GM12878 (cell line): Measurements from ENCODE around the gene PLA2G5. TPM values are rescaled to one million over a fixed set of nuclear protein-coding genes. Genes with fewer than 3 reads are reported as not detected.

Source experiments
- ATAC-seq: fragments of 200-7000 bp; cut with Tn5 transposase; 3 replicates; pipeline ENCODE4 v1.9.1; 2020; ENCODE audit warnings: mild to moderate bottlenecking, moderate library complexity
- BruUV-seq: library from RNA; stranded (reverse); fragments of 400-500 nt; replicated peaks from 2 replicates; lab custom pipeline; 2021; lab: Mats Ljungman, UMichigan
- CTCF ChIA-PET: fragments of 300-600 bp; sonication (Branson Sonifier 250); formaldehyde crosslinking; extraction: SDS; loops from one replicate; lab custom pipeline; 2021; ENCODE audit warnings: inconsistent platforms; lab: Yijun Ruan, JAX
- POLR2A ChIA-PET: fragments of 350-600 bp; formaldehyde crosslinking; extraction: SDS; loops from one replicate; lab custom pipeline; 2021; ENCODE audit warnings: inconsistent platforms; lab: Charles Lee
- RAD21 ChIA-PET: fragments of 300-600 bp; sonication (Branson Sonifier 250); formaldehyde crosslinking; loops from one replicate; lab custom pipeline; 2023; ENCODE audit warnings: antibody characterized with exemption; ENCODE audit not compliant: unreplicated experiment; lab: Charles Lee
- SMC1A ChIA-PET: fragments of 300-600 bp; sonication (Branson Sonifier 250); formaldehyde crosslinking; loops from one replicate; lab custom pipeline; 2023; ENCODE audit not compliant: unreplicated experiment, uncharacterized antibody; lab: Charles Lee
- DNase-seq: peaks from one replicate; pipeline ENCODE4 v3.0.0-alpha.2; 2011; ENCODE audit warnings: low read depth, low spot score
- FAIRE-seq: peaks from 3 replicates; lab custom pipeline; 2011; peaks lifted over from hg19 to GRCh38; lab: Jason Lieb, UNC
- H2AFZ ChIP-seq: 2 replicates; pipeline ENCODE4 v1.6.0; 2011; ENCODE audit warnings: low read depth, low read length, control low read depth; ENCODE audit not compliant: control insufficient read depth
- H3K27ac ChIP-seq: 2 replicates; pipeline ENCODE4 v1.5.1; 2011; ENCODE audit warnings: control low read depth; ENCODE audit not compliant: control insufficient read depth, insufficient read depth
- H3K27me3 ChIP-seq, 2 experiments: replicated peaks in 1 of 2; 2 replicates each; pipeline versions ENCODE4 v1.6.0 to v1.6.1; 2011; ENCODE audit warnings: low read length in 1 of 2; ENCODE audit not compliant: control insufficient read depth in 2 of 2, insufficient read depth in 2 of 2
- H3K36me3 ChIP-seq, 2 experiments: 2 replicates each; pipeline ENCODE4 v1.5.1; 2011; ENCODE audit warnings: low read length in 1 of 2; ENCODE audit not compliant: control insufficient read depth in 2 of 2, insufficient read depth in 2 of 2
- H3K4me1 ChIP-seq: 2 replicates; pipeline ENCODE4 v1.6.1; 2011; ENCODE audit warnings: mild to moderate bottlenecking, low read length, moderate library complexity, mixed read lengths; ENCODE audit not compliant: control insufficient read depth, insufficient read depth
- H3K4me2 ChIP-seq: 2 replicates; pipeline ENCODE4 v1.6.0; 2011; ENCODE audit warnings: control low read depth; ENCODE audit not compliant: control insufficient read depth, insufficient read depth
- H3K4me3 ChIP-seq: fragments of 200-600 bp; sonication (generic); 2 replicates; pipeline ENCODE4 v1.5.1; 2016
- H3K79me2 ChIP-seq: 2 replicates; pipeline ENCODE4 v1.6.0; 2011; ENCODE audit warnings: low read length; ENCODE audit not compliant: control insufficient read depth, insufficient read depth
- H3K9ac ChIP-seq: 2 replicates; pipeline ENCODE4 v1.8.0; 2011; ENCODE audit warnings: low read length, control low read depth, mixed read lengths; ENCODE audit not compliant: control insufficient read depth, insufficient read depth
- H3K9me3 ChIP-seq: replicated peaks from 3 replicates; pipeline ENCODE4 v1.5.1; 2011; ENCODE audit warnings: mild to moderate bottlenecking, low read length; ENCODE audit not compliant: control insufficient read depth, insufficient read depth
- H4K20me1 ChIP-seq: 2 replicates; pipeline ENCODE4 v1.6.0; 2011; ENCODE audit not compliant: control insufficient read depth, insufficient read depth
- HDAC2 ChIP-seq: fragments of 200-600 bp; sonication (generic); IDR thresholded peaks from 2 replicates; pipeline ENCODE4 v1.6.1; 2017
- SP1 ChIP-seq: IDR thresholded peaks from one replicate; pipeline ENCODE4 v1.6.1; 2011; ENCODE audit warnings: low read depth, low read length
- WGBS: methylation state at CpG from one replicate; pipeline ENCODE4 v1.1.6; 2016; ENCODE audit warnings: low lambda C conversion rate; ENCODE audit not compliant: insufficient replicate concordance, insufficient coverage; ENCODE audit errors: missing lambda C conversion rate; 5-methylcytosine and 5-hydroxymethylcytosine counted together
- in situ Hi-C: fragments of 300-500 bp; cut with MboI; formaldehyde crosslinking; loops from 9 replicates; pipeline ENCODE4 v1.14.3; 2018; ENCODE audit warnings: mixed read lengths
- intact Hi-C: fragments of 100-400 bp; cut with micrococcal nuclease; formaldehyde crosslinking; loops from one replicate; pipeline ENCODE4 v1.14.2; 2022; ENCODE audit not compliant: unreplicated experiment
- polyA plus RNA-seq, 11 experiments: library from polyadenylated mRNA; depleted of rRNA in 4 of 11; unstranded in 6 of 11; stranded (reverse) in 5 of 11; fragments of >200 nt; fragmentation: Nextera tagmentation in 4 of 11; fragmentation: Illumina TruSeq in 1 of 11; extraction: Ambion mirVana in 4 of 11; extraction: Trizol in 1 of 11; gene quantifications; 1 replicate in 1 of 11; 2 replicates in 10 of 11; pipeline versions ENCODE4 v1.2.1 to v1.2.3, GENCODE V29; 2011 to 2016; ENCODE audit warnings: inconsistent platforms in 2 of 11, missing spikeins in 2 of 11, low read depth in 1 of 11
- total RNA-seq, 4 experiments: library from RNA; depleted of rRNA in 3 of 4; stranded (reverse); fragments of >200 nt in 3 of 4; fragmentation: Illumina TruSeq in 1 of 4; extraction: Trizol in 1 of 4; gene quantifications; 2 replicates each; pipeline versions ENCODE4 v1.2.1 to v1.2.3, GENCODE V29; 2013 to 2021
- TF ChIP-seq, protein P1 (sequence below): fragments of 450-650 bp; IDR thresholded peaks from 2 replicates; pipeline ENCODE4 v1.6.1; 2016; ENCODE audit warnings: mild to moderate bottlenecking
- TF ChIP-seq, protein P2 (sequence below): IDR thresholded peaks from 2 replicates; pipeline ENCODE4 v1.6.1; 2012; ENCODE audit warnings: low read depth, low read length, improper control_type of control experiment
- TF ChIP-seq, protein P3 (sequence below): IDR thresholded peaks from 2 replicates; pipeline ENCODE4 v1.6.1; 2011; ENCODE audit warnings: borderline replicate concordance, low read depth, mild to moderate bottlenecking, moderate library complexity, mixed read lengths, low read length; ENCODE audit not compliant: insufficient read depth; ENCODE audit errors: extremely low read length
- TF ChIP-seq, protein P4 (sequence below): IDR thresholded peaks from 2 replicates; pipeline ENCODE4 v1.6.1; 2012; ENCODE audit warnings: low read depth, low read length, improper control_type of control experiment
- TF ChIP-seq, protein P5 (sequence below): fragments of 150-350 bp; IDR thresholded peaks from 2 replicates; pipeline ENCODE4 v1.6.1; 2016; ENCODE audit warnings: low read depth, low read length
- TF ChIP-seq, protein P6 (sequence below): fragments of 450-650 bp; IDR thresholded peaks from 2 replicates; pipeline ENCODE4 v1.6.1; 2017; ENCODE audit warnings: borderline replicate concordance
- TF ChIP-seq, protein P7 (sequence below): fragments of 450-650 bp; formaldehyde crosslinking; IDR thresholded peaks from 2 replicates; pipeline ENCODE4 v1.4.0; 2022; ENCODE audit warnings: mild to moderate bottlenecking, moderate library complexity

Gene PLA2G5
- total and polyA plus RNA-seq, 10 of the 15 experiments (the other 5 are each of a cell fraction or from before 2014, with no cell fraction given): 0.10 to 0.19 (median 0.17) TPM; not detected in 7

DNA sequence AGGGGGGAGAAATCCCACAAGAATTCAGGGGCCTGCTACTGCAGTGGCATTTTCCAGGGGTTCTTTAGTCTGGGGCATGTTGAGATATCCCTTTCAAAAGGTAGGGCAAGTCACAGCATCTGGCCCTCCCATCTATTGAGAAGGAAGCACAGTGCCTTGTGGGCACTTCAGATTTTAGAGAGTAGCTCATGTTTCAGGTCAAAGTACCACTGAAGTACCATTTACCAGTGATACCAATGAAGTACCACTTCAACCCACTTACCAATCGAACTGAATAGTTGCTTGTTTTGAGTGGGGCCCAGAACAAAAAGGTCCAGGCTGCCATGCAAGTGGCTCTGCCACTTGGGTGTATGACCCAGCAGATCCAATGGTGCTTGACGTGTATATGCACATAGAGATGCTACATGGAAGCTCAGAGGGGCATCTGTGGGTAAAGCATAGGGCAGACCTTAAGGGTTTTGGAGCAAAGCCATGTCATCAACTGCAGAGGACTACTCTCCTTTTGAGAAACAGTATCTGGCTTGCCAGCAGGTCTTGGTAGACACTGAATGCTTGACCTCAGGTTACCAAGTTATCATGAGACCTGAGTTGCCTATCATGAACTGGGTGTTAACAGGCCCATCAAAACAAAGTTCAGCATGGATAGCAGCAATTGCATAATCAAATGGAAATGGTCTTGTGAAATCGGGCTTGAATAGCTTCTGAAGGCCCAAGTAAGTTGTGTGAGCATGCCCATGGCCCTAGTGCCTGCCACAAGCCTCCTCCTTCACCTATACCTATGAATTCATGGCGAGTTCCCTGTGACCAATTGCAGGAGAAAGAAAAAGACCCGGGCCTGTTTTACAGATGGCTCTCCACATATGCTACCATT is 25.8 kb downstream of the PLA2G5 start:
- ChIA-PET CTCF (interaction anchor here (0.5 to 8.9 kb wide), 2 partner anchors 9 to 55 kb away, joined by 4 to 181 read pairs; no protein-coding TSS in a partner anchor), SMC1A (interaction anchor here (1.6 kb wide), 1 partner anchor 56 kb away, joined by 4 read pairs; no protein-coding TSS in a partner anchor), POLR2A (no interaction called here), RAD21 (interaction anchor here (1.9 kb wide), 1 partner anchor 56 kb away, joined by 6 read pairs; no protein-coding TSS in a partner anchor)
- no peaks in the 10 kb centered on the region for H3K9me3 ChIP-seq
- no peaks in the 10 kb centered on the region; a peak in 2 of 4 replicates for H3K27me3 ChIP-seq
- no peak overlapping the region for H3K4me2 ChIP-seq
- no TSS peak for BruUV-seq
- no peaks in the 10 kb centered on the region for H3K4me1 ChIP-seq
- 8% methylated on average over 5 of the region's 5 CpGs for WGBS
- no peak overlapping the region for H3K4me3 ChIP-seq
- H3K36me3 ChIP-seq: no peaks in the 10 kb centered on the region
- no peak for DNase-seq
- no peaks in the 10 kb centered on the region for H4K20me1 ChIP-seq
- H3K27ac ChIP-seq: no peak overlapping the region
- no peak overlapping the region for H2AFZ ChIP-seq
- no peaks in the 10 kb centered on the region for H3K79me2 ChIP-seq
- in situ Hi-C loops: no loop called here
- ATAC-seq: no peak
- no peak for FAIRE-seq
- intact Hi-C loops: no loop called here
- no peak overlapping the region for H3K9ac ChIP-seq
- TF ChIP-seq, protein P1, sequence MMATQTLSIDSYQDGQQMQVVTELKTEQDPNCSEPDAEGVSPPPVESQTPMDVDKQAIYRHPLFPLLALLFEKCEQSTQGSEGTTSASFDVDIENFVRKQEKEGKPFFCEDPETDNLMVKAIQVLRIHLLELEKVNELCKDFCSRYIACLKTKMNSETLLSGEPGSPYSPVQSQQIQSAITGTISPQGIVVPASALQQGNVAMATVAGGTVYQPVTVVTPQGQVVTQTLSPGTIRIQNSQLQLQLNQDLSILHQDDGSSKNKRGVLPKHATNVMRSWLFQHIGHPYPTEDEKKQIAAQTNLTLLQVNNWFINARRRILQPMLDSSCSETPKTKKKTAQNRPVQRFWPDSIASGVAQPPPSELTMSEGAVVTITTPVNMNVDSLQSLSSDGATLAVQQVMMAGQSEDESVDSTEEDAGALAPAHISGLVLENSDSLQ: no peak
- TF ChIP-seq, protein P2, sequence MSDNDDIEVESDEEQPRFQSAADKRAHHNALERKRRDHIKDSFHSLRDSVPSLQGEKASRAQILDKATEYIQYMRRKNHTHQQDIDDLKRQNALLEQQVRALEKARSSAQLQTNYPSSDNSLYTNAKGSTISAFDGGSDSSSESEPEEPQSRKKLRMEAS: no peak
- TF ChIP-seq HDAC2 (no peak), SP1 (no peak)
- TF ChIP-seq, protein P3, sequence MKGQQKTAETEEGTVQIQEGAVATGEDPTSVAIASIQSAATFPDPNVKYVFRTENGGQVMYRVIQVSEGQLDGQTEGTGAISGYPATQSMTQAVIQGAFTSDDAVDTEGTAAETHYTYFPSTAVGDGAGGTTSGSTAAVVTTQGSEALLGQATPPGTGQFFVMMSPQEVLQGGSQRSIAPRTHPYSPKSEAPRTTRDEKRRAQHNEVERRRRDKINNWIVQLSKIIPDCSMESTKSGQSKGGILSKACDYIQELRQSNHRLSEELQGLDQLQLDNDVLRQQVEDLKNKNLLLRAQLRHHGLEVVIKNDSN: no peak
- TF ChIP-seq, protein P4, sequence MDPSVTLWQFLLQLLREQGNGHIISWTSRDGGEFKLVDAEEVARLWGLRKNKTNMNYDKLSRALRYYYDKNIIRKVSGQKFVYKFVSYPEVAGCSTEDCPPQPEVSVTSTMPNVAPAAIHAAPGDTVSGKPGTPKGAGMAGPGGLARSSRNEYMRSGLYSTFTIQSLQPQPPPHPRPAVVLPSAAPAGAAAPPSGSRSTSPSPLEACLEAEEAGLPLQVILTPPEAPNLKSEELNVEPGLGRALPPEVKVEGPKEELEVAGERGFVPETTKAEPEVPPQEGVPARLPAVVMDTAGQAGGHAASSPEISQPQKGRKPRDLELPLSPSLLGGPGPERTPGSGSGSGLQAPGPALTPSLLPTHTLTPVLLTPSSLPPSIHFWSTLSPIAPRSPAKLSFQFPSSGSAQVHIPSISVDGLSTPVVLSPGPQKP: no peak
- TF ChIP-seq, protein P5, sequence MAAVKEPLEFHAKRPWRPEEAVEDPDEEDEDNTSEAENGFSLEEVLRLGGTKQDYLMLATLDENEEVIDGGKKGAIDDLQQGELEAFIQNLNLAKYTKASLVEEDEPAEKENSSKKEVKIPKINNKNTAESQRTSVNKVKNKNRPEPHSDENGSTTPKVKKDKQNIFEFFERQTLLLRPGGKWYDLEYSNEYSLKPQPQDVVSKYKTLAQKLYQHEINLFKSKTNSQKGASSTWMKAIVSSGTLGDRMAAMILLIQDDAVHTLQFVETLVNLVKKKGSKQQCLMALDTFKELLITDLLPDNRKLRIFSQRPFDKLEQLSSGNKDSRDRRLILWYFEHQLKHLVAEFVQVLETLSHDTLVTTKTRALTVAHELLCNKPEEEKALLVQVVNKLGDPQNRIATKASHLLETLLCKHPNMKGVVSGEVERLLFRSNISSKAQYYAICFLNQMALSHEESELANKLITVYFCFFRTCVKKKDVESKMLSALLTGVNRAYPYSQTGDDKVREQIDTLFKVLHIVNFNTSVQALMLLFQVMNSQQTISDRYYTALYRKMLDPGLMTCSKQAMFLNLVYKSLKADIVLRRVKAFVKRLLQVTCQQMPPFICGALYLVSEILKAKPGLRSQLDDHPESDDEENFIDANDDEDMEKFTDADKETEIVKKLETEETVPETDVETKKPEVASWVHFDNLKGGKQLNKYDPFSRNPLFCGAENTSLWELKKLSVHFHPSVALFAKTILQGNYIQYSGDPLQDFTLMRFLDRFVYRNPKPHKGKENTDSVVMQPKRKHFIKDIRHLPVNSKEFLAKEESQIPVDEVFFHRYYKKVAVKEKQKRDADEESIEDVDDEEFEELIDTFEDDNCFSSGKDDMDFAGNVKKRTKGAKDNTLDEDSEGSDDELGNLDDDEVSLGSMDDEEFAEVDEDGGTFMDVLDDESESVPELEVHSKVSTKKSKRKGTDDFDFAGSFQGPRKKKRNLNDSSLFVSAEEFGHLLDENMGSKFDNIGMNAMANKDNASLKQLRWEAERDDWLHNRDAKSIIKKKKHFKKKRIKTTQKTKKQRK: no peak
- TF ChIP-seq, protein P6, sequence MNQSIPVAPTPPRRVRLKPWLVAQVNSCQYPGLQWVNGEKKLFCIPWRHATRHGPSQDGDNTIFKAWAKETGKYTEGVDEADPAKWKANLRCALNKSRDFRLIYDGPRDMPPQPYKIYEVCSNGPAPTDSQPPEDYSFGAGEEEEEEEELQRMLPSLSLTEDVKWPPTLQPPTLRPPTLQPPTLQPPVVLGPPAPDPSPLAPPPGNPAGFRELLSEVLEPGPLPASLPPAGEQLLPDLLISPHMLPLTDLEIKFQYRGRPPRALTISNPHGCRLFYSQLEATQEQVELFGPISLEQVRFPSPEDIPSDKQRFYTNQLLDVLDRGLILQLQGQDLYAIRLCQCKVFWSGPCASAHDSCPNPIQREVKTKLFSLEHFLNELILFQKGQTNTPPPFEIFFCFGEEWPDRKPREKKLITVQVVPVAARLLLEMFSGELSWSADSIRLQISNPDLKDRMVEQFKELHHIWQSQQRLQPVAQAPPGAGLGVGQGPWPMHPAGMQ: no peak
- TF ChIP-seq, protein P7, sequence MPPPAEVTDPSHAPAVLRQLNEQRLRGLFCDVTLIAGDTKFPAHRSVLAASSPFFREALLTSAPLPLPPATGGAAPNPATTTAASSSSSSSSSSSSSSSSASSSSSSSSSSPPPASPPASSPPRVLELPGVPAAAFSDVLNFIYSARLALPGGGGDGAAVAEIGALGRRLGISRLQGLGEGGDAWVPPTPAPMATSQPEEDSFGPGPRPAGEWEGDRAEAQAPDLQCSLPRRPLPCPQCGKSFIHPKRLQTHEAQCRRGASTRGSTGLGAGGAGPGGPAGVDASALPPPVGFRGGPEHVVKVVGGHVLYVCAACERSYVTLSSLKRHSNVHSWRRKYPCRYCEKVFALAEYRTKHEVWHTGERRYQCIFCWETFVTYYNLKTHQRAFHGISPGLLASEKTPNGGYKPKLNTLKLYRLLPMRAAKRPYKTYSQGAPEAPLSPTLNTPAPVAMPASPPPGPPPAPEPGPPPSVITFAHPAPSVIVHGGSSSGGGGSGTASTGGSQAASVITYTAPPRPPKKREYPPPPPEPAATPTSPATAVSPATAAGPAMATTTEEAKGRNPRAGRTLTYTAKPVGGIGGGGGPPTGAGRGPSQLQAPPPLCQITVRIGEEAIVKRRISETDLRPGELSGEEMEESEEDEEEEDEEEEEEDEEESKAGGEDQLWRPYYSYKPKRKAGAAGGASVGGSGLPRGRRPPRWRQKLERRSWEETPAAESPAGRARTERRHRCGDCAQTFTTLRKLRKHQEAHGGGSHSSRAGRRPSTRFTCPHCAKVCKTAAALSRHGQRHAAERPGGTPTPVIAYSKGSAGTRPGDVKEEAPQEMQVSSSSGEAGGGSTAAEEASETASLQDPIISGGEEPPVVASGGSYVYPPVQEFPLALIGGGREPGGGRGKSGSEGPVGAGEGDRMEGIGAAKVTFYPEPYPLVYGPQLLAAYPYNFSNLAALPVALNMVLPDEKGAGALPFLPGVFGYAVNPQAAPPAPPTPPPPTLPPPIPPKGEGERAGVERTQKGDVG (CRISPR knock-in tag): no peak
